Activated CD4-positive, alpha-beta T cell treated with anti-CD3 and anti-CD28 coated beads, Interleukin-2, amount 10 ng/mL, durations not matched to agents 24 days and 14 days (primary cell): ENCODE data around the gene USF1. TPM values are rescaled to one million over a fixed set of nuclear protein-coding genes. Genes with fewer than 3 reads are reported as not detected.
"Not testable (repeated sequence)": the region's sequence is repeated elsewhere in the genome, so short reads cannot be mapped to it uniquely, and the experiment has no call there.

Source experiments
- DNase-seq: peaks from one replicate; pipeline ENCODE4 v3.0.0; 2022
- H3K27ac Mint-ChIP-seq: one replicate; pipeline ENCODE4 v1.8.0; 2022; ENCODE audit warnings: mild to moderate bottlenecking, mixed read lengths
- H3K27me3 Mint-ChIP-seq: one replicate; pipeline ENCODE4 v1.8.0; 2022; ENCODE audit warnings: mixed read lengths
- H3K36me3 Mint-ChIP-seq: one replicate; pipeline ENCODE4 v1.8.0; 2022; ENCODE audit warnings: low read depth, mild to moderate bottlenecking, mixed read lengths
- H3K4me1 Mint-ChIP-seq: one replicate; pipeline ENCODE4 v1.8.0; 2021; ENCODE audit warnings: mixed read lengths
- H3K4me3 Mint-ChIP-seq: one replicate; pipeline ENCODE4 v1.8.0; 2022; ENCODE audit warnings: mild to moderate bottlenecking, moderate library complexity, mixed read lengths
- H3K9me3 Mint-ChIP-seq: one replicate; pipeline ENCODE4 v1.8.0; 2021; ENCODE audit warnings: mixed read lengths
- intact Hi-C: fragments of 100-400 bp; cut with micrococcal nuclease; formaldehyde crosslinking; loops from one replicate; pipeline ENCODE4 v1.15.1; 2023
- total RNA-seq: library from RNA; stranded (reverse); gene quantifications from 2 replicates; pipeline ENCODE4 v1.2.3, GENCODE V29; 2022

USF1 gene
- total RNA-seq, 1 donor from 2014 or later, result 46.5 TPM

GRCh38 chr1:160993544-160994193, 52.1 kb downstream of the USF1 start:
- peaks cover 24% of the 10 kb centered on the region for H3K4me1 Mint-ChIP-seq
- H3K4me3 Mint-ChIP-seq, result no peak overlapping the region
- DNase-seq, result no peak
- no peaks in the 10 kb centered on the region for H3K9me3 Mint-ChIP-seq
- intact Hi-C loops, result no loop called here
- no peak overlapping the region for H3K27ac Mint-ChIP-seq
- no peaks in the 10 kb centered on the region for H3K36me3 Mint-ChIP-seq
- H3K27me3 Mint-ChIP-seq, result peaks cover 2% of the 10 kb centered on the region

GRCh38 chr1:160992036-160992435, 53.7 kb downstream of the USF1 start:
- H3K36me3 Mint-ChIP-seq, H3K4me3 Mint-ChIP-seq, DNase-seq, intact Hi-C loops, H3K9me3 Mint-ChIP-seq, H3K27ac Mint-ChIP-seq, H3K27me3 Mint-ChIP-seq: not testable (repeated sequence)
- H3K4me1 Mint-ChIP-seq, result peaks cover 20% of the 10 kb centered on the region

Other genes starting within 250 kb of the USF1 start
- gene LY9, start 249.8 kb downstream of the USF1 start, total RNA-seq, result 0.30 and 0.85 TPM in 2 replicates
- not detected in 2 replicates for gene CD244, start 183.1 kb downstream of the USF1 start, total RNA-seq
- gene ITLN1, start 160.8 kb downstream of the USF1 start, total RNA-seq, result not detected in 2 replicates
- not detected in 2 replicates for gene ITLN2, start 91.2 kb downstream of the USF1 start, total RNA-seq
- 9.1 and 21.4 TPM in 2 replicates for gene F11R, start 24.8 kb downstream of the USF1 start, total RNA-seq
- gene TSTD1, start 7.0 kb downstream of the USF1 start, total RNA-seq, result 41.7 and 49.7 TPM in 2 replicates
- gene ARHGAP30, start 23.9 kb upstream of the USF1 start, total RNA-seq, result 134 and 139 TPM in 2 replicates
- gene NECTIN4, start 43.6 kb upstream of the USF1 start, total RNA-seq, result 0.05 TPM in 1 of 2 replicates, not detected in the other
- not detected in 2 replicates for gene KLHDC9, start 52.4 kb upstream of the USF1 start, total RNA-seq
- gene PFDN2, start 72.1 kb upstream of the USF1 start, total RNA-seq, result 173 and 178 TPM in 2 replicates
- 46.7 and 48.2 TPM in 2 replicates for gene NIT1, start 72.1 kb upstream of the USF1 start, total RNA-seq
- gene DEDD, start 86.7 kb upstream of the USF1 start, total RNA-seq, result 45.7 and 46.2 TPM in 2 replicates
- 84.2 and 86.6 TPM in 2 replicates for gene UFC1, start 108.0 kb upstream of the USF1 start, total RNA-seq
- gene USP21, start 113.5 kb upstream of the USF1 start, total RNA-seq, result 32.7 and 34.7 TPM in 2 replicates
- 28.6 and 31.1 TPM in 2 replicates for gene PPOX, start 120.4 kb upstream of the USF1 start, total RNA-seq
- gene B4GALT3, start 131.5 kb upstream of the USF1 start, total RNA-seq, result 65.1 and 69.9 TPM in 2 replicates
- 0.33 and 0.66 TPM in 2 replicates for gene ADAMTS4, start 153.1 kb upstream of the USF1 start, total RNA-seq
- gene NDUFS2, start 156.4 kb upstream of the USF1 start, total RNA-seq, result 88.4 and 89.6 TPM in 2 replicates
- gene FCER1G, start 169.3 kb upstream of the USF1 start, total RNA-seq, result 0.63 TPM in 1 of 2 replicates, not detected in the other
- gene APOA2, start 177.7 kb upstream of the USF1 start, total RNA-seq, result not detected in 2 replicates
- 25.6 and 28.4 TPM in 2 replicates for gene TOMM40L, start 180.1 kb upstream of the USF1 start, total RNA-seq
- gene NR1I3, start 192.2 kb upstream of the USF1 start, total RNA-seq, result not detected in 2 replicates
- 0.14 TPM in 1 of 2 replicates, not detected in the other for gene PCP4L1, start 212.8 kb upstream of the USF1 start, total RNA-seq